Activated CD8-positive, alpha-beta memory T cell treated with anti-CD3 and anti-CD28 coated beads, Interleukin-2, amount 50 U/mL, for 4 hours (primary cell): ENCODE measurements around the gene JOSD1.

ENCODE experiments used
- DNase-seq: peaks from one replicate; pipeline ENCODE4 v3.0.0-alpha.2; 2020

Gene JOSD1

DNA sequence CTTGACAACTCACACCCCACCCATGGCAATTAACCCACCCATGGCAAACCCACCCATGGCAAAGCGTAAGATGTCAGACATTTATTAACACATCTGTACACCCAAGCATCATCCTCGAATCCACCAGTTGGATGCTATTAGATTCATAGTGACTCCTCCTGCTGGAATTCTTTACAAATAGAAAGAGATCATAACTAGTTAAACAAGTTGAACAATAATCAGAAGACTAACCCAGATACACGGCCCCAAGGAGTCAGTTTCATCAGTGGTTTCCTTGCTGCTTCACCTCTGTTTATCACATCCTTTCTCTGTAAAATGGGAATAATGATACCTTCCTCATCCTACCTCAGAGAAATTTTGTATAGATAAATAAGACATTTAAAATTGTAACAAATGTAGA, 10.1 kb upstream of the JOSD1 start:
- DNase-seq = no peak

DNA sequence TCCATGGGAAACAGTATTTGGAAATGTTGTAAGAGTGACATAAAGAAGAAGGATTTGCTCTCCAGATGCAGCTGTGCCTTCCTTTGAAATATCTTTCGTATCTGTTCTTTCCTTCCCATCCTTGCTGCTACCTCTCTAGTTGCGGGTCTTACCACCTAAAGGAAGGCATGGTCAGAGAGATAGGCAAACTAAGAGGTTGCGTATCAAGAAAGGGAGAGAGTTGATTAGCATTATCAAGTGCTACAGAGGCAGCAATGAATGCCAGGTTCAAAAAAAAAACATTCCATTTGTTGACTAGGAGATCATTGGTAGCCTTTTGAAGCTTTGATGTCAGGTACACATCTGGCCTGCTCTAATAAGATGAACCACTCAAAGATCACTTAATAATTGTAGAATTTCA, 9.6 kb upstream of the JOSD1 start:
- DNase-seq = no peak

- DNase-seq = no peak
Measured at GRCh38 chr22:38709306-38709705, 8.6 kb upstream of the JOSD1 start.

DNA sequence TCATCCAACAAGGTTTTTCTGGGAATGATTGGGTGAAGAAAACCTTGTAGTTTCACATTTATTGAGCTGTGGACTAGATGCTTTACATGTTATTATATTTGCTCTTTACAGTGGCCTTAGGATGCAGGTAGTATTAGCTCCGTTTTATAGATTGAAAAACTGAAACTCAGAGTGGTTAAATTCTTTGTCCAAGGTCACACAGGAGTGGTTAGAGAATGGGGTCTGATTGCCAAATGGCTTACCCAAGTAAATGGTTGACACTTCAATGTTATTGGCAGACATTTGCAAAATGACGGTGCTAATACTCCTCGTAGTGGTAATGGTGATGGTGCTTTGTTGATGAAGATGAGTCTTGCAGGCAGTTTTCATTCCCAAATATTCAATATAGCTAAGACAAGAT, 7.2 kb upstream of the JOSD1 start:
- DNase-seq = no peak

DNA sequence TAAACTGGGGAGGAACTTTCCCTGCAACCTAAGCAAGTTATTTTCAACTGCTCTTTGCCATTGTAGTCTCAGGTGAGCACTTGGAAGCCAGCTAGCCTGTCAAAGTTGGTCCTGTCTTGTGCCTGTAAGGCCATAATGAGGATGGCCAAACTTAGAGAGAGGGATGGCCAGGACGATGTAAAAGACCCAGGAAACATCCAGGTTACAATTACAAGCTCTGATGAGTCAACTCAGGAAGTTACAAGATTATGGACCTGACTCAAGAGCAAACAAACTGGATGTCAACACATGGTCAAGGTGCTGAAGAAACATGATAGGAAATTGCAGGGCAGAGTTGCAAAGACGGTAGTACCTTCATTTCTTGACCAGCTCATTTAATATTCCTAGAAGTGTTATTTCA, 6.6 kb upstream of the JOSD1 start:
- DNase-seq = no peak

DNA sequence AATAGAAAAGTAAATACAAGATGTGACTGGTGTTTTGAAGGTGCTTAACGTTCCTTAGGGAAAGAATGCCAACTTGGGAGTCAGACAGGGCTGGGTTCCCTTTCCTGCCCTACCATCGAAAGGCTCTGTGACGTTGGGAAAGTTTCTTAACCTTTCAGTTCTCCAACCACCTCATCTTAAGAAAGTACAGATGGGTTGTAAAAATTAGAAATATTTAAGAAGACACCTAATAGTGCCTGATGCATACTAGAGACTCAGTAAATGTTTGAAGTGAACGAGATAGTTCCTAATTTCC, 6.1 kb upstream of the JOSD1 start:
- DNase-seq = no peak

DNA sequence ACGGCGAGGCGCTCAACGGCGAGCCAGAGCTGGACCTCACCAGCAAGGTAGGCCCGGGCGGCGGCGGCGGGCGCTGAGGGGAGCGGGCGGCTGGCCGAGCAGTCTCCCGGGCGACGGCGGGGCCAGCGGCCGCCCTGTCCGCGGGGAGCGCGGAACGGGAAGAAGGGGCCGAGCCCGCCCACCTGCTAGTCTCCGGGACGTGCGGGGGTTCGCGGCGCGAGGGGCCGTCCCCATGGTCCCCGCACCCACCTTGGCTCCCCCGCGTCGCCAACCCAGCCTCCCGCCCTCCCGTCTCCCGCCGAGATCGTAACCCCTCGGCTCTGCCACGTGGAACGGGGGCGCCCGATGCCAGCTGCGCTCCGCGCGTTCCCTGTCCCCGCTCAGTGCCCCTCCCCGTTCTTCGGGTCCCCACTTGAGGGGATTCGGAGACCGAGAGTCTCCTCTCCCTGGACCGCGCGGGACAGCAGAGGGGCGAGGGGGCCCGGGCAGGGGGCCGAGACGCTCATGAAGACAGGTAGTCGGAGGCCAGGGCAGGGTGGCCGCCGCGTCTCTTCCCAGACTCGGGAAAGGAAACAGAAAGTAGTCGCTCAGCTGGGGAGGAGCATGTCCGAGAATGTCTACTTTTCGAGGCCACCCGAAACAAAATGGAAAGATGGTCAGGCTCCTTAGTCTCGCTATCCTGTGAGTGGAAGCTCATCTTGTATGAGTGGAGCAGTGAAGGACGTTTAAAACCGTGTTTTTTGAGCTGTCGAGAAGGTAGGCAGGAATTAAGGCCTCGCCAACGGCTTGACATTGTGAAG, 5.6 kb upstream of the JOSD1 start:
- peak; percentile 52 for DNase-seq

DNA sequence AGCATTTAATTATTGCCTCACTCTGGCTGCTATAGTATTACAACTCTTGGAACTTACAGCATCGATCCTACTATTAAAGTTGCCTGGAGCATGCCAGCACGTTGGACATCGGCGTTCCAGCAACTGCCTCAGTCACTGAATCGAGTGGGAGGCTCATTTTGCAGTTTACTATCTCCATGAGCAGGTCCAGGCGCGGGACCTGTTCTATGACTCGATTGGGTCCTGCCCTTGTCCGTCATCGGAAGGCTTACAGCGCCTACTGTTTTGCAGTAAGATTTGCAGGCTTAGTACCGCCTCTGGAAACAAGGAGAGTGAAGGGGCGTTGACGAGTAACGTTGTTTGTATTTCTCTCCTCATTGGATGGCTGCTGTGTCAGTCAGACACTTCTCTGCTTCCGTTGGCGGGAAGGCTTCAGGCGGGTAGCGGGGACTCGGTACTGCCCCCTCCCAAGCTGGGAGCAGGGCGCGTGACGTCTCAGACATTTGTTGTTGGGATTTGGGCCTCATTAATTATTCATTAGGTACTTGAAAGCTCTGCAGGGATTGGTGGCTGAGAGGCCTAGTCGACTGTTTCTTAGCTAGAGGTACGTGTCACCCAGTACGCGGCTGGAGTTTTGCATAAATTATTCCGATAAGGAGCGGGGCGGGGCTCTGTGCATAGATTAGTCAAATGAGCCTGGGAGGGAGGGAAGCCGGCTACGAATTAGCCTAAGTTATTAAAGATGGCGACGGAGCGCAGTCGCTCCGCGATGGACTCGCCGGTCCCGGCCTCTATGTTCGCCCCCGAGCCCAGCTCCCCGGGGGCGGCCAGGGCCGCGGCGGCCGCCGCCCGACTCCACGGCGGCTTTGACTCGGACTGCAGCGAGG, 4.7 kb upstream of the JOSD1 start, which contains the start of gene GTPBP1:
TSS of gene GTPBP1 (plus strand) at position 710 of the 866 bp plus-strand sequence. CDS start at position 722, 12 bp downstream.
- peak; percentile 93 for DNase-seq

DNA sequence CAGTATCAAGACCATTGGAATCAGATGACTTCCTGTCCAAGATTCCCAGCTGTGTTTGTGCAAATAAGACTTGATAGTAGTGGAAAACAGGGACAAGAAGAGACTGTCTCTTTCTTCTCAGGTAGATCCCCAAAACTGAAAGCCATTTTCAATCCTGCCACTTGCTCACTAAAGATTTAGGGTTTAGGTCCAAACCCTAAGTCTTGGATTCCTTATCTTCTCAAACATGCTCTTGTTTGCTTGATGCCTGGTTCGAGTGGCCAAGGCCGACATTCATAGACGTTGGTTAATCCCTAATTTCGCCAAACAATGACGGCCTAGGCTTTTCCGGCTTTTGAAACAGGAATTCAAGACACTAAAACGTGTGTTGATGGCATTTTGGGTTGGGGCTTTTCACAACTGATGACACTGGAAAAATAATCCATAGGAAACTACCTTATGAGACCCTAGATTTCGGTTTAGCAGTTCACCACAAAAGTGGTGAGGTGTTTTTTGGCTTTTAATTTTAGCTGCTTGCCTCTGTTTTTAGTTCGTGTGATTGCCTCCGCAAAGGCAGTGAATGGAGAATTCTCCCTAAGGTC, 4.0 kb upstream of the JOSD1 start:
- DNase-seq = no peak

DNA sequence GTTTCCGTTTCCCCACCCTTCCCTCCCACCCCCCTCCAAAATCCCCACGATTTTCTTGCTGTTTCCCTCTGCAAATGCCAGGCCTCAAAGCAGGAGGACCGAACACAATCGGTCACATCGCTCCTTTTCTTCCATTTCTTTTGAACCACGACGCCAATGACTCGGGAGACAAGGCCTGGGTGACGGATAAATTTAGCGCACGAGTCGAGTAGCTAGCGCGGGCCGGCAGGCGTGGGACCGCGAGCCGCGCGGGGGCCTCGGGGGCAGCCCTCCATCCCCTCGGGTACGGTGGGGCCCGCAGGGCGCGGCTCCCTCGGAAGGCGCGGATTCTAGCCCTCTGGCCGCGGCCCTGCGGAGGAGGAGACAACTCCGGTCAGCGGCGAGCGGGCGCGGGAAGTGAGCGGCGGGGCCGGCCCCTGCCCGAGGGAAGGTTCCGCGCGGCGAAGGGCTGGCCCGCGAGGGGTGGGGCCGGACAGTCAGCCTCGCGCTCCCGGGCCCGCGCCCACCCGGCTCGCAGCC, 414 bp downstream of the JOSD1 start:
- no peak for DNase-seq

DNA sequence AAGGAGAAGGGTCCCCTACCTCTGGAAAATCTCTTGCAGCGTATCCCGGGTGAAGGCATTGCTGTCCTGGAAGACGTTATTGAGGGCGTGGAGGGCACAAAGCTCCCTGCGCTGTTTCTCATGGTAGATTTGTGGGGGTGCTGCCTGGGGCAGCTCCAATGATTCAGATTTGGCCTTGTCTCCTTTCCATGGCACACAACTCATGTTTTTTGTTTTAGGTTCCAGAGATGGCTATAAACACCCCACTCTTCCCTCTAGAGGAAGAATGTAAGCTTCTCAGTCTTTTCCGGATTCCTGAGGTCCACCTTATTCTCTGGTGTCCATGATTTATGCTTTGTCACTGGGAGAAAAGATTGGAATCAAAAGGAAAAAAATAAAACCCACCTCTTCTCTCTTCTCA, 959 bp downstream of the JOSD1 start:
- DNase-seq = no peak

GRCh38 chr22:38699143-38699542, 1.6 kb downstream of the JOSD1 start:
- no peak for DNase-seq

DNA sequence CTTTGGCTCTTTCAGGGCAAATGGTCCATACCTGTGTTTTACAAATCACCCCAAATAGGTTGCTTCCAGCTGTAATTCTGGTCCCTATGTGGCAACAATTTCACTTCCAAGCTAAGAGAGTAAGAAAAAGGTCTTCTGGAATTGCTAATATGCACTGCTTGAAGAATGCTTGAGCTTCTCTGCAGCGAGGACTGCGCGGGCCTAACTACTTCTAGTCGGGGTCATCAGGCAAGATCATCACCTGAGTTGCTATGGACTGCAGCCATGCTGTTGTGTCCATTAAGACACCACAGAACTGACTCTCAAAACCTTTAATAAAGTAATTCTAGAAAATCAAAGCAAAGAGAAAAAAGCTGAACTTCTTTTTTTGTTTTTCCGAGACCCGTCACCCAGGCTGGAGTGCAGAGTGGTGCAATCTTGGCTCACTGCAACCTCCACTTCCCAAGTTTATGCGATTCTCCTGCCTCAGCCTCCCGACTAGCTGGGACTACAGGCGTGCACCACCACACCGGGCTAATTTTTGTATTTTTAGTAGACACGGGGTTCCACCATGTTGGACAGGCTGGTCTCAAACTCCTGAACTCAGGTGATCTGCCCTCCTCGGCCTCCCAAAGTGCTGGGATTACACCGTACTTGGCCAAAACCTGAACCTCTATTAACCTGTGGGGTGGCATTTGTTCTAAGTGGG, 2.2 kb downstream of the JOSD1 start:
- no peak for DNase-seq

DNA sequence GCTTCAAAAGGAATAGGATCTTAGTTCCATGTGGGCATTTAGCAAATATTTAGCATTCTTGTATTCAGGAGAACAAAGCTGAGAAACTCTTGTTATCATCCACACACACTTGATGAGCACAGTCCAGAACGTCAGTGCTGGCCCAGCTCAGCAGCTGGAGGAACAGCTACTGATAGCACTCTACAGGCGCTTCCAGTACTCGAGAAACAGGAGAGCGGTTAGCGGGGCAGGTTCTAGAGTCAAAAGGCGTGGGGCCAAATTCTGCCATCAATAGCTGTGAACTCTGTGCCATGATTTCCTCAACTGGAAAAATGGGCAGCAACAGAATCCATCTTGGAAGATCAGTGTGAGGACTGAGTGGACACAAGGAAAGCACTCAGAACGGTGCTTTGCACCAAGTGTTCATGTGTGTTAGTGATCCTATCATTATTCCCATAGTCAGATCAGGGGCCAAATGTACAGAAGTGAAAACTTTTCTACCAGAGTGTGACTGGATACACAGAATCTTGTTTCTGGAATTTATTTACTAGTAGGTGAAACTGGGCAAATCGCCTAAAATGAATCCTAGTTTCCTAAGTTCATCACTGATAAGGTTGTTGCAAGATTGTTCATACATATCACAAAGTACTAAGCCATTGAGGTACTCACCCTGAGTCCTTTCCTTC, 3.2 kb downstream of the JOSD1 start:
- DNase-seq = no peak

DNA sequence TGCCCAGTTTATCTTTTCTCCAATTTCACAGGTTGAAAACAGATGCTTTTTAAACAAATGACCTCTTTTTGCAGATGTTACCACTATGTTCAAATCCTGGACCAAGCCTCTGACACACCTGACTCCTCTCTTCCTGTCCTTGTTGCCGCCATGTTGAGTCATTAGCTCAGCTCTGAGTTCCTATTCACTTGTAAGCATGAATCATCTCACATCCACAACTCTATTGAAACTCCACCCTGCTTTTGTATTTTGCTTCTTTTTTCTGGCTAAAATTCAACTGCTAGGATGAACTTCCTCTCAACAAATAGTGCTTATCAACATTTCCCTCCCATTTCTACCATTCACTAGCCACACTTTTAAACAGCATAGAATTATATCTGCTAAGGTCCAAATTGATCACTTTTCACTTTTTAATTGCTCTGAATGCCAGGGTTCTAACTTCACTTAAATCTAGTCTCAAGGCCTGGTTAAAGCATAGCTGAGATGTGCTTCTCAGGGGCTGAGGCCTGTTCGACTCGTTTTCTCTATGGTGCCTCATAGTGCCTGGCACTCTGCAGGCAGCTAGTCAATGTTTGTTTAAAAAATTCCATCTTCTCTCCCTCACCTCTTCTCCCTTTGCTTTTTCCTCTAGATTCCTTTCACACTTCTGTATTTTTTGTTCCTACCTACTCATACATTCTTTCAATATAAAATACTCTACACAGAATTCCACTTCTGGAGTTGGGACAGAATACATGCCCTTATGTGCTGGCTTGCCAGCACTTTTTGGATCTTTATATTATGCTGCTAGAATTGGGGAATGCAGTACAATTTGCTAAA, 3.9 kb downstream of the JOSD1 start:
- DNase-seq = peak; percentile 48

DNA sequence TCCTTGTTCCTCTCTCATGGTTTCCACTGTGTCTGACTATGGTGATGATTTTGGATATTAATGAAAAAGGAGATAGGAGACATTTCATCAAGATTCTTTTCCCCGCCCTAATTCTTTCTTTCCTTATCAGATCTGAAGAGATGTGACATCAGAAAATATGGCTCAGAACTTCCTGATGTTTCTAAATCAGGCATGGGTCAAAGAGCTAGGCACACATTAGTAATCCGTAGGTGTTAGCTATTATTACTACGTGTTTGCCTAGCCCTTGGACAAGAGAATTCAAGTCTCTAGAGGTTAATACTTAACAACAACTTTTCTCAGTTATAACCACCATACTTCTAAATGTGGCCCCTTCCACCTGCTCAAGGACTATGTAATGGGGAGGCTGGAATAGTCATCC, 5.8 kb downstream of the JOSD1 start:
- DNase-seq = no peak

- no peak for DNase-seq
Measured at GRCh38 chr22:38694049-38694448, 6.7 kb downstream of the JOSD1 start.

- no peak for DNase-seq
Measured at GRCh38 chr22:38689651-38690050, 11.1 kb downstream of the JOSD1 start.

DNA sequence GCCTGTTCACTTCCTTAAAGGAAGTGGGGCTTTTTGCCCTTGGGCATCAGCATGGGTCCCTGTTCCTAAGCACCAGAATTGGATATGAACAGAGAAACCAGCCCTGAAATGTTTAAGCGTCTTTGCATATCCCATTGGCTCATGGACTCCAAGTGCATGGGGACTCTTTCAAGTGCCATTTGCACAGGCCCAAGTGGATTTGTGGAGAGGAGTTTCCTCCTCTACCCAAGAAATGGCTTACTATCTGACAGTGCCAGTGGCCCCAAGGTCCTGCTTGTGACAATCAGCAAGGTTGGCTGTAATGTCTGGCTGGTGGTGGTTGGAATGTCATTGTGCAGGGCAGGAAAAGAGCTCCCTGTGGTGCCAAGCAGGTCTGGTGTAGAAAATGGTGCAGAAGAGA, 15.0 kb downstream of the JOSD1 start:
- DNase-seq = no peak

DNA sequence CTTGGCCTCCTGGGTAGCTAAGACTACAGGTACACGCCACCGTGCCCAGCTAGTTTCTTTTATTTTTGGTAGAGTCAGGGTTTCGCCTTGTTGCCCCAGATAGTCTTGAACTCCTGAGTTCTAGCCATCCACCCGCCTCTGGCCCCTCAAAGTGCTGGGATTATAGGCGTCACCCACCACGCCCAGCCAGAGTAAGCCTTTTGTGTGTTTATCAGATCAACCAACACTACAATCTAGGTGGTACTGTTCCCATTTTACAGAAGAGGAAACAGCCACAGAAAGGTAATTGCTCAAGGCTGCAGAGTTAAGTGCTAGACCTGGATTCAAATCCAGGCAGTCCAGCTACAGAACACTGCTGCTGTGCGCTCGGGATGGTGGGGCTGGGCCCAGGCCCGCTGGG, 15.8 kb downstream of the JOSD1 start:
- no peak for DNase-seq

GRCh38 chr22:38681582-38682335, 19.0 kb downstream of the JOSD1 start, which contains the start of gene TOMM22:
TOMM22 (plus strand) TSS chr22:38681957; CDS start chr22:38681979, 22 bp downstream.
- peak; percentile 80 for DNase-seq
